GM18951 (cell line): ENCODE results near the gene ZNF714.

Experiments used
- POLR2A ChIP-seq: IDR thresholded peaks from 4 replicates; pipeline ENCODE4 v1.6.1; 2011; ENCODE audit warnings: mild to moderate bottlenecking; ENCODE audit not compliant: insufficient read length, insufficient read depth; ENCODE audit errors: extremely low read depth
- in situ Hi-C: fragments of 300-500 bp; cut with MboI; formaldehyde crosslinking; loops from one replicate; pipeline ENCODE4 v1.12.0; 2022; ENCODE audit warnings: low sequenced_read_pairs, mixed read lengths, inconsistent platforms; ENCODE audit not compliant: unreplicated experiment

ZNF714 gene

DNA sequence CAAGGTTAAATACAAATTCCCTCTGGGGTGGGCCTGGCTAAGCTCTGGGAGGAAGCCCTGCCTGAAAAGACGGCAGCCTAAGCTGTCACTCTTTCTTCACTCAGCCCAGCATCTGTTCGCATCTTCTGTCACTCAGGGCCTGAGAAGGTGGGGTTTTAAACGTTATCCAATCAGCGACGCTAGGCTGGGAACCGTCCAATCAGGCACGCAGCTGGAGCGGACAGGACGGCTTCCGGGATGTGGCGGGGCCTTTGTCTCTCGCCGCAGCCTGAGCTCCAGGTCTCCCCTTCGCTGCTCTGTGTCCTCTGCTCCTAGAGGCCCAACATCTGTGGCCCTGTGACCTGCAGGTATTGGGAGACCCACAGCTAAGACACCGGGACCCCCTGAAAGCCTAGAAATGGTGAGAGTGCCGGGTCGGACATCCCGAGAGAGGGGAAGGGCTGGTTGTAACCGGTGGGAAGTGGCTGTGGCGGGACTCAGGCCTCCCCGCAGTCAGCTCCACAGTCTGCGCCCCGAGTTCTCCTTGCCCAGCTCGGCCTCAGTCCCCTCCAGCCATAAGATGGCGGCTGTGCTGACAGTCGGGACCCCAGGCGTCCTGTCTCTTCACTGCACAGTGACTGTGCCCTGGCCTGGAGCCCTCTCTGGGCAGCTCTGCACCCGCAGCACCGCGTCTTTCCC lies 59.9 kb downstream of the ZNF714 start, which contains the start of gene ZNF431:
Gene ZNF431 (plus strand): TSS at position 254 of the 678 bp plus-strand sequence. CDS start 144 bp downstream, at position 398.
- TF ChIP-seq POLR2A = peak; percentile 87
- in situ Hi-C loops = no loop called here

DNA sequence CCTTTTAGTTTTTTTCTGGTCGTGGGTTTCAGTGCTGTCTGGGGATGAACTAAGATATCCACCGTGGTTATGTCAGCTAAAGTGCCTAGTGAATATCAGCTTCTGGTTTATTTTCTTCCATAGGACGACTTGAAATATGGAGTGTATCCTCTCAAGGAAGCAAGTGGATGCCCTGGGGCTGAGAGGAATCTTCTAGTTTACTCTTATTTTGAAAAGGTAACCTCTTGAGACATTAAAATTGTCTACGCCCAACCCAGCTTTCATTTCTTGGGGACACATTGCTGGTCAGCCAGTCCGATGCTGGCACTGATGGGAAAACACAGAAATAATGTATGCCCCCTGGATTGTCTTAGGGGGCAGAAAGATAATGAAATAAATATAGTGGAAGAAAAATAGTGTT lies 61.4 kb downstream of the ZNF714 start:
- TF ChIP-seq POLR2A = no peak
- in situ Hi-C loops = no loop called here

DNA sequence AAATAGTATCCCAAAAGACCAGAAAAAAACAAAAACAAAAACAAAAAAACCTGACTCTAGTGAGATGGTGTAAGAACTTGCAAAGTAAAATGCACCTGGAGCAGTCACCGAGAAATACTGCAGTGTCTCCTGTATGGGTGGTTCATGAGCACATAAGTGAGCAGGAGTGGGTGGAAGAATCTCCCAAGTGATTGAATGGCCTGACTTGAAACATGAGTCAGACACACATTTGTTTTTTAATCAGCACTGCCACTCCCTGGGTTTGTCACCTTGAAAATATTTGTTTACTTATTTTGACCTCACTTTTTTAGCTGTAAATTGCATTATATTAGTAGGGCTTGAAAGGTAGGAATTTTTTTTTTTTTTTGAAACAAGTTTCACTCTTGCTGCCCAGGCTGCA lies 61.9 kb downstream of the ZNF714 start:
- no peak for TF ChIP-seq POLR2A
- in situ Hi-C loops = no loop called here

DNA sequence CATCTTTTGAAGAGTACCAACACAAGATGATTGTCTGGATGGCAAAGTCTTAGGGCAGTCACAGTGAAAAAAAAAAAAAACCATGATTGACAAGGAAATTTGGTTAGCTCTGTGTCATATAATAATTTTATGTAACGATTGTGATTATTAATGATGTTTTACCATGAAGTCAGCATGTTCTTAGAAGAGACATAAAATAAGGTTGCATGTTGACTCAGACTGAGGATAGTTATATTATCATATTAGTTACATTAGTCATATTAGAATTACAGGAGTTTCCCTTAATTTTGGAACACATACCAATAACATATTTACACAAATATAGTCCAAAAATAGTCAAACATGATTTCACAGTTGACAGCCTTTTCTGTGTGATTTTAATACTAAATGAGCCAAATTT lies 65.5 kb downstream of the ZNF714 start:
- in situ Hi-C loops = no loop called here
- no peak for TF ChIP-seq POLR2A

DNA sequence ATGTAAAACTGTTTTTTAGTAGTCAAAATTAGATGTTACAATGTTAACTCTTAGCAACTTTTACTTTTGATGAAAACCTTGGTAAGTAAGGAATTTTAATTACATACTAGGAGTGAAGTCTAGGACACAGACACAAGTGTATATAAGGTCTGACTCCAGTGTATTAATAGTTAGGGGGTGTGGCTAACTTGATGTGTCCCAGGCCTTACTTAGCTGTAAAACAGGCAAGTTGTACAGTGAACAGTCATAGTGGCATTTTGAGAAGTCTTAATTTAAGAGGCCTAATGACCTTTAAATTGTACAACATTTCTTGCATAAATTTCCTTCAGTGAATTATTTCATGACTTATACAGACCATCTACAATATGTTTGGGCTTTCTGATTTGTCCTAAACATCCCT lies 66.7 kb downstream of the ZNF714 start:
- in situ Hi-C loops = no loop called here
- TF ChIP-seq POLR2A = no peak

DNA sequence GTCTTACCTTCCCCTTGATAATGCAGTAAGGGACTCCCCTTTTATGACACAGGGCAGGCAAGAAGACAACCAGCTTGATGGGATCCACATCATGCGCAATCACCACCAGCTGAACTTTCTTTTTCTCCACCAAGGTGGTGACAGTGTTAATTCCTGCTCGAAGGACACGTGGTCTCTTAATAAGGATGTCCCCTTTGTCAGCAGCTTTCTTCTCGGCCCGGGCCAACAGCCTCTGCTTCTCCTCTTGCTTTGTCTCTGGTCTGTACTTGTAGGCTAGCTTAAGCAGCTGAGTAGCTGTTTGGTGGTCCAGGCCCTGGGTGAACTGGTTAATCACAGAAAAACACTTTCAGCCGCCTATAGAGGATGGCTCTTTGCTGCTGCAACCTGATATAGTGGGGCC lies 67.9 kb downstream of the ZNF714 start:
- no peak for TF ChIP-seq POLR2A
- in situ Hi-C loops = no loop called here

DNA sequence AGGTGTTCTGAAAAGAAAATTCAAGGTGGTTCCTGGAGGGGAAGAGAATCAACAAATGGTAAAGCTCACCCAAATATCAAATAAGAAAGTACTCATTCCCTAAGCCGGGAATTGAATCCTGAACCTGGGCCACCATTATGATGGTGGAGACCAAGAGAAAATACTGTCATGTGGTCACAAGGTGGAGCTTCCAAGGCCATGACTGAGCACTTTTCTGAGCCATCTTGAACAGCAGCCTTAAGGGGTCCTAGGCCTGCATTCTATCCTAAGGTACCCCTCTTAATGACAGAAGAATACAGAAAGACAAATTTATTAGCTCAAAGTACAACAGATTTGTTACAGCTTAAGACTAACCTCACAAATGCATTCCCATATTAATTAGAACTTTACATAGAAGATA lies 69.5 kb downstream of the ZNF714 start:
- no peak for TF ChIP-seq POLR2A
- in situ Hi-C loops = no loop called here

DNA sequence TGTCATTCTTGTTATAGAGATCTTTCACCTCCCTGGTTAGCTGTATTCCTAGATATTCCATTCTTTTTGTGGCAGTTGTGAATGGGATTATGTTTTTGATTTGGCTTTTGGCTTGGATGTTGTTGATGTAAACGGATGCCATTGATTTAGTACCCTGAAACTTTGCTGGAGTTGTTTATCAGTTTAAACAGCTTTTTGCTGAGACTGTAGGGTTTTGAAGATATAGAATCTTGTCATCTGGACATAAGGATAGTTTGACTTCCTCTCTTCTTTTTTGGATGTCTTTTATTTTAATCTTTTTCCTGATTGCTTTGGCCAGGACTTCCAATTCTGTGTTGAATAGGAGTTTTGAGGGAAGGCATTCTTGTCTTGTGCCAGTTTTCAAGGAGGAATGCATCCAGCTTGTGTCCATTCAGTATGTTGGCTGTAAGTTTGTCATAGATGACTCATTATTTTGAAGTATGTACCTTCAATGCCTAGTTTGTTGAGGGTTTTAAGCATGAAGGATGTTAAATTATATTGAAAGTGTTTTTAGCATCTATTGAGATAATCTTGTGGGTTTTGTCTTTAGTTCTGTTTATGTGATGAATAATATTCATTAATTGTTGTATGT lies 76.6 kb downstream of the ZNF714 start:
- in situ Hi-C loops = no loop called here
- TF ChIP-seq POLR2A = no peak

DNA sequence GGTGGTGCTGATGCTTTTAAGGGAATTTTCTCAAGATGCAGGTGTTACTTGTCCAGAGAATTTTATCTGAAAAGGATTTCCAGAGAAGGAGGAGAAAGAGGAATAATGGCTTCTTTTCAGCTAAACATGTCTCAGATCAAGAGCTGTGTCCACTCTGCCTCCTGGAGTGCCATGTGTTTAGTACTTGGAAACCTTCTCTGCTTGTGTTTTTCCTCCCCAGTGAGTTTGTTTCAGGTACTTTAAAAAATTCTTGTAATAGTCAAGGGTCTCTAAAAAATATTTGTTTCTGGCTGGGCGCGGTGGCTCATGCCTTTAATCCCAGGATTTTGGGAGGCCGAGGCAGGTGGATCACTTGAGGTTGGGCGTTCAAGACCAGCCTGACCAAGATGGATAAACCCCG lies 82.5 kb downstream of the ZNF714 start:
- TF ChIP-seq POLR2A = no peak
- in situ Hi-C loops = no loop called here

DNA sequence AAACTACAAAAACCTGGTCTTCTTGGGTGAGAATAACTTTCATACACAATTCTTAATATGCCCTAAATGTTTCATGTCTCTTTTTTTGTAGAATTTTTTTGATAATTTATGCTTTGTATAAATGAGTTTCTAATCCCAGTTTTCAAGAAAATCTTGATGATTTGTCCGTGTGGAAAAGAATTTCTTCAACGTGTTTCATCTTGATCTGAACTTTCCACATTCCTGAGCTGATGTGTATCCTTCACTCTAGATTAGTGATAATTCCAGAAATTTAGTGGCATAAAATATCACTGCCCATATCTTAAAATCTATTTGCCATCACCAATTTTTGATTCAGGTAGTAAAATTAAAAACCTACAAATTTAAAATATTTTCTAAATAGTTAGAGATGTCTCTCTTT lies 84.4 kb downstream of the ZNF714 start:
- in situ Hi-C loops = no loop called here

More for the DNA sequence above, 84.4 kb downstream of the ZNF714 start:
- TF ChIP-seq POLR2A = no peak
